ENCODE results near the gene CTDSPL.

The CTDSPL gene

DNA sequence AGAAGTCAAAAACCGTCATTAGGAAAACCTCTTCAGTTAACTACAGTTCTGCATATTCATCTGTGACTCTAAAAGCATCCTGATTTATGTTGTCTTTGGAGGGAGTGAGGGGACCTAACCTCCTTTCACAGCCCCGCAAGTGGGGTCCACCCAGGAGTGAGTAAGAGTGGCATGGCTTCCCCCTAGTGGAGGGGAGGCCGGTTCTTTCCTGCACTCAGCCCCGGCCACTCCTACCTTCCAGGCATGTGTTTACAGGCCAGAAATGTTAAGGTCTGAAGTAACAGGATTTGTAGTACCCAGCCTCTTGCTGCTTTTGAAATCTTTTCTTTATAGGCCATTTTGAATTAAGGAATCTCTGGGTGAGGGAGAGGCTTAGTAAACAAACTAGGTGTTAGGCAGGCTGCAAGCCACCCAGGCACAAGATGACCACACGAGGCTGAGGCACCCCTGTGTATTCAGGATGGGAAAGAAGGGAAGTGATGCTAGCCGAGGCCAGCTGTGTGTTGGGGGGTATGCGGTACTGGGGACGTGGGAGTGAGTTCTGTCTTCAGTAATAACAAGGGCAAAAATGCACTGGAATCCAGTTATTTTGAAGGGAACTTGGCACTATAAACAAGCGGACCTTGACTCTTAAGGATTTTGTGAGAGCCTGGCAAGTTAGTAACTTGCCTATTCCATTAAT lies 50.5 kb downstream of the CTDSPL start:
- no peak for DNase-seq (ENCODE audit: low read depth in 2 of 2)

DNA sequence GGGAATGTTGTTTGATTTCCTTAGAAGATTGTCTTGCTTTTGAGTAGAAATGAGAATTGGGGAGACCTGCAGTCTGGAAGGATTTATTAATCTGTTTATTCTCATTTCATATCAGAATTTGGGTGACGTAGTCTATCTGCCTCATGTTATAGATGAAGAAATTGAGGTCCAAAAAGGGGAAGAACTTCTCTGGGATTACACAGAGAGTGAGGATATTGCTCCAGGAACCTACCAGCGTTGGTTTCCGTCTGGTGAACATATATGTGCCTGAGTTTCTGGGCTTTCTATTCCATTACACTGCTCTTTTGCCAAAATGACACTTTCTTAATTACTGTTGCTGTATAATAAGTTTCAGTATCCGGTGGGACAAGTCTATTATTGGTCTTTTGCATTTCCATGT lies 51.8 kb downstream of the CTDSPL start:
- no peak for DNase-seq (ENCODE audit: low read depth in 2 of 2)

DNA sequence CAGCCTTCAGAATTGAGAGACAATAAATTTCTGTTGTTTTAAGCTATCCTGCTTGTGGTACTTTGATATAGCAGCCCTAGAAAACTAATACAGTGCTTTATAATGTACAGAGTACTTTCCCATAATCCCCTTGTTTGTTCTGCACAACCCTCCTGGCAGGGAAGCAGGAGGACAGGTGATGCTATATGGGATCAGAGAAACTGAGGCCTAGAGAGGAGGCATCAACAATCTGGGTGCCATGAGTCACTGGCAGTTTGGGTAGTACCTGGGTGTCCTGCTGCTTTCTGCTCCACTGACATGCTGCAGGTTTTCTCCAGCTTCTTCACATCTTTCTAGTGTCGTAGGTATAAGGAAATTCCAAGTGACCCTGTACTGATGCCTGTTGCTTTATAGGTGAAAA lies 55.0 kb downstream of the CTDSPL start:
- DNase-seq (ENCODE audit: low read depth in 2 of 2): no peak

DNA sequence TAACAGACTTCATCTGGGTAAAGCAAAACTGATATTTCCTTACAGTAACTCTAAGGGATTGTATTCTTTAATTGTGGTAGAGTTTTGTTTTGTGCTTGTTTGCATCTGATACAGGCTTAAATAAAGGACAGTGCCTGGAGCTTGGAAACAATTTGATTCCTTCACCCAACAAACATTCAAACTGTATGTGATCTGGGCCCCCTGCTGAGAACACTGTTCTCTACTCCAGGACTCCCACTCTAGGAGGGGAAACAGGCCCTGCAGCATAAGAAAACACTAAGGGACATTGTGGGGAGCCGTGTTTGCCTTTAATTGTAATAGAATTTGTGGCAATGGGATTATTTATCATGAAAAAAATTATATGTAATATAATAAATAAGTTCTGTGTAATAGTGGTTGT lies 56.9 kb downstream of the CTDSPL start:
- no peak for DNase-seq (ENCODE audit: low read depth in 2 of 2)

DNA sequence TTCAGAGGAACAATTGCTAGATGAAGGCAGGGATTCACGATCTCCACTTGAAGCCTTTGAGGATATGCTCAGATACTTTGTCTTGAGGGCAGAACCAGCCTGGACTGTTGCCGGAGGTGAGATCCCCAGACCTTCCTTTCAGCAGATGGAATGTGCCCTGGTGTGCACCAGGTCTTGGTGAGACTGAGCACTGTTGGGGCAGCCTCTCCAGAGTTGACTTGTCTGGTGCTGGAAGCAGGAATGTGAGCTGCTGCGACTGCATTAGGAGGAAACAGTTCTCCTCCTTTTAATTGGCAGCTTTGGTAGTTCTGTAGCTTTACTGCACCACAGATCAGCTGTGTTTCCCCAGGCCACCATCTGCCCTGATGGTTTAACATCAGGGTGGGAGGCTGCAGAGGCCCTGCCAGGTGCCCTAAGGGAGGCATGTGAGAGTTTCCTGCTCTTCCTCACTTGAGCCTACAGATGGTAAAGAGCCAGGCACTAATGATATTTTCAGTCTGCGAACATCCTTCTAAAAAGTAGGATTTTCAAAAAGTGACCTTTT lies 58.5 kb downstream of the CTDSPL start:
- DNase-seq (ENCODE audit: low read depth in 2 of 2): no peak

DNA sequence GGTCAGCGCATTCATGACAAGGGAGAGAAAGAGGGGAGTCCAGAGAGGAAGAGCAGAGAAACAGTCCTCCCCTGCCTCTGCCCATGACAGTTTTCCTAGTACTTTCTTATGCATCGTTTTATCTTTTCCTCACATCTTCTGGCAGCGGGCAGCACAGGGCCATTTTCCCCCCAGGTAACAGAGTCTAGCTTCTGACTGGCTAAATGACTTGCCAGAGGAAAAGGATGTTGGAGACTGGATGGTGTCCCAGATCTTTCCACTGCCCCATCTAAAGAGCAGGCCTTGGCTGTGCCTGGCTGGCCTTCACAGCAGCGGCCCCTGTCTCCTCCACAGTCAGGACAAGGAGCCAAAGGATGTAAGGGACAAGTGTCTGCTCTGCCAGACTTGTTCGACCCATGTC lies 59.3 kb downstream of the CTDSPL start:
- DNase-seq (ENCODE audit: low read depth in 2 of 2): no peak

DNA sequence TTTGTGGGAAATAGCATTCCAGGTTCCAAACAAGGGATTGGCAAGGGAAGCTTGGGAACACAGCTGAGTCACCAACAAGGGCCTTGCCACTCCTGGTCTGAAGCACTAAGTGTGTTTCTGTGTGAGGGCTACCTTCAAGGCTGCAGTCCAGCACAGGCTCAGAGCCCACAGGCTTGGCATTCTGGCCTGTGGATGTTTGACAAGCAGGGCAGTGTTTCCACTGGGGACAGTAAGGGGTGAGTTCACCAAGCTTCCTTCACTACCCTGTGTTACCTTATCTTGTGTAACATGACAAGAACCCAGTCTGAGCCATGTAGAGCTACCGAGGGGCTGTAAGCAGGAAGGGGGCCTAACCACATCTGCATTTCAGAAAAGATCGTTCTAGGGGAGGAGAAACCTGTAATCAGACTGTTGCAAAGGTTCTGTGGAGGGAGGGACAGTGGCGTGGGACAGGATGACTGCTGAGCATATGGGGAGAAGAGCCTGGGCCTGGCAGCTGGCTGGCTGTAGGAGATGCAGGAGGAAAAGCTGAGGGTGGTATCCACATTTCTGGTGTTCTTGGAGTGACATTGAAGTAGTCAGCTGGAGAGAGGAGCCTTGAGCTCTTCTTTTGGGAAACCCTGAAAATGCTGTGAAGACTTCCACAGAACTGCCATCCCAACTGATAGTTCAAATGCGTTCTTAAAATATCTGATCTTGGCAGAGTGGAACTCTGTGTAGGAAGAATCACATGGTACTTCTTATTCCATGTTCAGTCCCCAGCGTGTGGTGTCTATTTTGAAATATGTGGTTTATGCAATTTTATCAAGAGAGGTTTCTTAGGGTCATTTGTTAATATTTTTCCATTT lies 61.3 kb downstream of the CTDSPL start:
- no peak for DNase-seq (ENCODE audit: low read depth in 2 of 2)

DNA sequence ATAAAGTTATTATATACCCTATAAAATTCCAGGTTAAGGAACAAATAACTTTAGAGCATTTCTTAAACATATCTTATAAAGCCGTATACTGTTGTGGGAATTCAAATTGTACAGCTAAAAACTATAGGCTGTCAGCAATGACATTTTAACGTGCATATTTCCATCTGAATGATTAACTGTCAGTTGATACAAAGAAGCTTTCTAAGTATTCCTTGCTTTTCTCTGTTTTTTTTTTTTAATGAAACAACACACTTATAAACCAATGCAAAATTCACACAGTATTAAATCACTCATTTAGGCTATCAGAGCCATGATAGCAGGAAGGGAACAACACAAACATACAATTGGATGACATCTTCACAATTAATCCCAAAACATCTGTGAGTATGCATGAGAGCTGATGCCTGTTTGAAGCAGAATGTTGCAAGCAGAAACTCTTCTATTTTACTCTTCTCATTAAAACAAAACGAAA lies 61.9 kb downstream of the CTDSPL start:
- DNase-seq (ENCODE audit: low read depth in 2 of 2): no peak

DNA sequence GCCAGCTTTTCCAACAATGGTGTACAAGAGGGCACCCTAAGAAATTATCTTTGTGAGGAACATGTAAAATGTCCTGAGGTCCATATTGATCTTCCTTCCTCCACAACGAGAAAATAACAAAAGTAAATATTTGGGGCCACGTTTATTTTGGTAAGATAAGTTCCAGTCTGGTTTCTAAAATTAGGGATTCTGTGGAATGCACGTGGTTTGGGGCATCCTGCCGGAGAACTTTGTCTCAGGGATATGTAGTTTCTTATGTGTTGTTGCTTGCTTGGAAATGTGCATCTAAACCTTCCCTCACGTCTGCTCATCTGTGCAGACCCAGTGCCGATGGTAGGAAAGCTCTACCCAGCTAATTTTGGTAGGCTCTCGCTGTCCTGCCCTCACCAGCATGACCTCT lies 62.8 kb downstream of the CTDSPL start:
- DNase-seq (ENCODE audit: low read depth in 2 of 2): no peak

DNA sequence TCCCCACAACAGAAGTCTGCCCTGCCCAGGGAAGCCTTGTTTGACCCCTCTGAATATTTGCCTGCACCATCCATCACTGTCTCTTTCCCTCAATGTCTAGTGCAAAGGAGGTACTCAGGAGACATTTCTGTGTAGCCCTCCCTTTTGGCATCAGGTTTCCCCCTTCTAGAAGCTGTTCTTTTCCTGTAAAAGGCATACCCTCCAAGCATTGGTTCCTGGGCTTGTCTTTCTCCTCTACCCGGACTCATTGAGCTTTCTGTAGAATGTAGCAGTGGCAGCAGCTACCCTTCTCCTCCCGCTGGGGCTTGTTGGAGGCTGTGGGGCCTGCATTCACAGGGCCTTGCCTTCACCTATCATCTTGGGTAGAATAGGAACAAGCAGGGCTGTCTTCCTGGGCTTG lies 63.5 kb downstream of the CTDSPL start:
- DNase-seq (ENCODE audit: low read depth in 2 of 2): no peak

DNA sequence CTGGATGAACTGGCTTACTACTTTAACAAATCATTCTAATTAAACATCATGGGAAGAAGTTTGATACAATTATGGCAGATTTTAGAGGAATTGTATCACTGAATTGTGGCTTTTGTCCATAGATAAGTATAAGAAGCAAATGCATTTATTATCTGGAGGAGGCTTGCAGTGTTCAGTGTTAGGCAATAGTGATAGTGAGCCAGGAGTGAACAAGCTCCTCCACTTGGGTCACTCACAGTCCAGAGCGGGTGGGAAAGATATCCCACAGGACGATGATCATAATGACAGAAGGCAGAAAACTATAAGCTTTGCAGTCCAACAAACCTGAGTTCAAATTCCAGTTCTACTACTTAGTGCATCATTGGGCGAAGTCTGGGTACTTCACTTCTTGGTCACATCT lies 64.9 kb downstream of the CTDSPL start:
- no peak for DNase-seq (ENCODE audit: low read depth in 2 of 2)

DNA sequence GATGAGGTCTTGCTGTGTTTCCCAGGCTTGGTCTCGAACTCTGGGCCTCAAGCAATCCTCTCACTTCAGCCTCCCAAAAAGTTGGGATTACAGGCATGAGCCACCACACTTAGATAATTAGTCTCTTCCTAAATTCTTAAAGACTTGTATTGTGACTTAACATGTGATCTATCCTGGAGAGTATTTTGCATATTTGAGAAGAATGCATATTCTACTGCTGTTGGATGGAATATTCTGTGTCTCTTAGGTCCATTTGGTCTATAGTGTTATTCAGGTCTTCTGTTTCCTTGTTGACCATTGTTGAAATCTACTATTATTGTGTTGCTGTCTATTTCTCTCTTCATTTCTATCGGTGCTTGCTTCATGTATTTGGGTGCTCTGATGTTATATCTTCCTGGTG lies 68.8 kb downstream of the CTDSPL start:
- DNase-seq (ENCODE audit: low read depth in 2 of 2): no peak

DNA sequence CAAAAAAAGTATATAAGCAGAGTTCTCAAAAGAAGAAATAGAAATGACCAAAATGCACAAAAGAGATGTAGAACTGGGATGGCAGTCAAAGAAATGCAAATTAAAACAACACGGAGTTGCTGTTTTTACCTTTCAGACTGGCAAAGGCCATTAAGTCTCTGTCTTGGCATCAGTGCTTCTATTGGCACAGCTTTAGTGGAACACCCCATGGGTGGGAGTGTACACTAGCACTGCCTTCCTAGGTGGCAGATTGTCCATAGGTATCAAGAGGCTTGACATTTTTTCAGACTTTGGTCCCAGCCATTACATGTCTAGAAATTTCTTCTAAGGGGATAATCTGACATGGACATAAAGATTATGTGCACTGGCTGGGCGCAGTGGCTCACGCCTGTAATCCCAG lies 70.8 kb downstream of the CTDSPL start:
- no peak for DNase-seq (ENCODE audit: low read depth in 2 of 2)

DNA sequence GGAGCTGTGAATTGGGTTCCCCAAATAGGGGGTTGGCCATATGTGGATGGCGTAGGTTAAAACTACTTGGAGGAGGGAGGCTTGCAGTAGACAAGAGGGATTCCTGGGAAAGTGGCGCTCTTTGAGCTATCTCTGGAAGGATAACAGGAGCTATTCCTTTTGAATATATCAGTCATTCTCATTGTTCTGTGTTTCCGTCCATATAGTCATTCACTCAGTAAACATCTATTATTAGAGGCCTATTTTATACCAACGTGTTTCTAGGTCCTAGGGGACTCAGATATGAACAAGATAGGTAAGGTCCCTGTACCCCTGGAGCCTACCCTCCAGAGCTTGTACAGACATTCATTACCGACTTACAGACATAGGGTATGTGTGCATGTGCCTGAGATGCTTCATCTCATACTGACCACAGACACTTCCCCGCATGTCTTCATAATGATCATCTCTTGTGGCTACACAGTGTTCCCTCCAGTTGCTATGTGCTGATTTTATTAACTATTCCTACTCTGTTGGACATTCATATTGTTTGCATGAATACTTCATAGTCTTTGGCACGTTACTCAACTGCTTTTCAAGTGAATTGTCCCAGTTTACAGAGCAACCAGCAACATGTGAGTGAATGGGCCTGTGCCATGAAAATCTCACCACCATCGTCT lies 73.1 kb downstream of the CTDSPL start:
- no peak for DNase-seq (ENCODE audit: low read depth in 2 of 2)

DNA sequence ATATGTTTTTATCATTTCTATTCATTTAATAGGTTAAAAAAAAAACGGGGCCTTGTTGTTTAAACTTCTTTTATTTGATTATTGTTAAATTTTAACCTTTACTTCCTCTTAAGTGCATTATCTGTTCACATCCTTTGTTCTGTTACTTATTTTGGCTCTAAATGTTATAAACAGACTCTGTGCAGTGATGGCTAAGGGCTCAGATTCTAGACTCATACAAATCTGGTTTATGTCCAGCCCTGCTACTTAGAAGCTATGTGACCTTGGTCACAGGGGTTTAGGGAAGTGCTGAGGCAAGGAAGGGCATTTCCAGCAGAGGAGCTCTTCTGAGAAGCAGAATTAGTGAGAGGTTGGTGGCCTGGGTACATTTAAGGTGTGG lies 73.6 kb downstream of the CTDSPL start:
- DNase-seq (ENCODE audit: low read depth in 2 of 2): no peak

DNA sequence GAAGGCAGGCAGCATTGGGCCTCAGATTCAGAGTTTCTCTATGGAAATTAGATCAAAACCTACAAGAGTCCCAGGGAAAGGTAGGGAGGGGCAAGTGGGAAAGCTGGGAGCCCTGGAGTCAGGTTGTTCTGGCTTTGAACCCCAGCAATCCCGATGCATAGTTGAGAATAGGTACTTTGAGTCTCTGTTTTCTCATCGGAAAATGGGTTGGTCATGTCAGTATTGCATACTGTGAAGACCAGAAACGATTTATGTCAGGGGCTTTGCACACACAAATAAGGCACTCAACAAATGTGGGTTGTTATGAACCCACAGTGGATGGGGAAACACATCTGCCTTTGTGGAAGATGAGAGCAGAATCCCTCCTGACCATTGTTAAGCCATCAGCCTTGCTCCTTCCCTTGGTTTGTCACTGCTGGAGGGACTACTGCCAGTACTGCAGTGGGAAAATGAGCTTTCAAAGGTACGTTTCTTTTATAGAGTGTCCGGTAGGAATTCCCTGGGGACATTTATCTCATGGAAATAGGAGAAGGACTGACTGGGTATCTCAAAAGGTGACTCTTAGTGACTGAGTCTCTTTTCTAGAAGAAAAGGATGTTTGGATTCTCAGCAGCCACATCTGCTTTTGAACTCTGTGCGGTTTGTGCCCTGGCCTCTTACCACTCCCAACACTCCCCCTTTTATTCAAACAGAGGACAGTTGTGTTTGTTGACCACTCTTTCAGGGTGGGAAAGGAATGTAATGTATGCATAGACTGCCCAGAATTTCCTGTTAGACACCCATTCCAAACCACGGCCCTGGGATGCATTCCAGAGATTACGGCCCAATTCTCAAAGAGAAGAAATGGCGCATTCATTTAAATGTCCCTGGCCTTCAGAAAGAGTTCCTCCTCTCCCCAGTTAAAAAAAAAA lies 74.3 kb downstream of the CTDSPL start:
- no peak for DNase-seq (ENCODE audit: low read depth in 2 of 2)

DNA sequence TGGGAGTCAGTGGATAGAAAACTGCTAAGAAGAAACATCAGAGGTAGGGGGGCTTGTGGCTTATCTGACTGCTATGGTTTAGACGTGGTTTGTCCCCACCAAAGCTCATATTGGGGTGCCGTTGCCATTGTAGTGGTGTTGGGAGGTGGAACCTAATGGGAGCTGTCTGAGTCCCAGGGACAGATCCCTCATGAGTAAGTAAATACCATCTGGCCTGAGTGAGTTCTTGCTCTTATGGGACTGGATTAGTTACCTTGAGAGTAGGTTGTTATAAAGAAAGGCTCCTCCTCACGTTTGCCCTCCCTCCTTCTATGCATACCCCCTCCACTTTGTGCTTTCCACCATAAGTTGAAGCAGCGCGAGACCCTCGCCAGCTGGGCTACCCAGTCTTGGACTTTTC lies 75.5 kb downstream of the CTDSPL start:
- DNase-seq (ENCODE audit: low read depth in 2 of 2): no peak

DNA sequence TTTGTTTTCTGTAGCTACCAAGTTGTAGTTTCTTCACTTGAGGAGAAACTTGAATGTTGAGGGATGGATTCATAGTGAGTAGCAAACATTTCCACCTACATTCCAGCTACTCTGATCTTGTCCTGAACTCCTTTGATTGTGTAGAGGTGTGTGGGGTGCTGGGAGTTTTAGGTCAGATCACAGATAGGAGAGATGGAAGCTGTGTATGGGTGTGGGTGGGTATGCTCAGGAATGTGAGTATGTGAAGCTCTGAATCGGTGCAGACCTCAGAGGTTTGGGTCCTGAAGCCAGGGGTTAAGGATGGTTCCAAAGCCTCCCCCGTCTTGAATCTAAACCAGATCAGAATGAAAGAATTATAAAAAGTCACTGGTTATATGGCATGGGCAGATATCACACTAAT lies 76.3 kb downstream of the CTDSPL start:
- no peak for DNase-seq (ENCODE audit: low read depth in 2 of 2)

DNA sequence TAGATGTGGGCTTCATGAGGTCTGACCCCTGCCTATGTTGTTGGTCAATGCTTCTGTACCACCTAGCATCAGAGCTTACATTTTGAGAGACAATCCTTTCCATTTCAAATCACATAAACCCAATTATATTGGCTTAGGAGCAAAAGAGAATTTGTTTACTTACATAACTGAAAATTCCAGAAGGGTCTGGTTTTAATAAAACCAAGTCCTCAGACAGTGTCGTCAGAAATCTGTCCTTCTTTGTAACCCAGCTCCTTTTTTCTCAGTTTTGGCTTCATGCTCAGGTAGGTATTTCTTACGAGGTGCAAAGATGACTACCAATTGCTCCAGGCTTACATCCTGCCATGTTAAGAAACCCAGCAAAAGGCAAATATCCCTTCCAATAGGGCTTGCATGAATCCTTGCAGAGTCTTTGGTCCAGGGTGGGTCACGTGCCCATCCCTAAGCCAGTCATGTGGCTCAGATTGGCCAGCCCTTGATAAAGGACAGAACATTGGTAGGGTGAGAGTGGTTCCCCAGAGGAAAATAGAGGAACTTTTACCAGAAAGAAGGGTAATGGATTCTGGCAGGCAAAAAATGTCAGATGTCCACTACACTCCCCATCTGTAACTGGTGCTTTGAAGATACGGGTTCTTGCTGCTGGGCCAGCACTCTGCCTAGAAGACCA lies 78.7 kb downstream of the CTDSPL start:
- no peak for DNase-seq (ENCODE audit: low read depth in 2 of 2)

DNA sequence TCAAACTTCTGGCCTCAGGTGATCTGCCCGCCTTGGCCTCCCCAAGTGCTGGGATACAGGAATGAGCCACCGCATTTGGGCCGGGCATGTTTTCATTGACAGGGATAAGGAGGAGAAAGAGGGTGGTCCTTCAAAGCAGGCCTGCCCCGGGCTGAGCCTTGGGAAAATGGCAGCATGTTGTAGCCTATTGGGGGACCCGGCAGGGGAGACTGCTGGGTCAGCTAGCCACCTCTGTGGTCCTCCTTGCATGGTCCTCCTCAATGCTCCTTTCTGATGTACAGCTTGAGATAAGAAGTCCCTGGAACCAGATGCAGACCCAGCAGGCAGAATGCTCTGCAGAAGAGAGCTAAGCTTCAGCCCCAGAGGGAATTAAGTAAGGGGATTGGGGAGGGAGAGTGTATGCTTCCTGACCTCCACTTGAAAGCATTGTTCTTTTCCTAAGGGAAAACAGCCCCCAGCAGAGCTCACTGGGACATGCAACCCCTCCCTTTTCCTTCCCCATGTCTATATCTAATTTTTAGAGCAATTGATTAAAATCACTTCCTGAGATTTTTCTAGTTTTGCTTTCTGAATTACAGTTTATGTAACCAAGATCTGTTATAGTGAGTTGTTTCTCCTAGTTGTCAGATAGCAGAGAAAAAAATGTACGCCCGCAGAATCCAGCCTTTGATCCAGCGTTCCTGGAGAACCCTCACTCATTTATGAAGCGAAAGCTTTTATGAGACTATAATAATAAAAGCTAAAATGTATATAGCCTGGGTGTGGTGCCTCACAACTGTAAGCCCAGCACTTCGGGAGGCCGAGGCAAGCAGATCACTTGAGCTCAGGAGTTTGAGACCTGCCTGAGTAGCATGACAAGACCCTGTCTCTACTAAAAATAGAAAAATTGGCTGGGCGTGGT lies 80.2 kb downstream of the CTDSPL start:
- no peak for DNase-seq (ENCODE audit: low read depth in 2 of 2)
